H9 (cell line): Measurements from ENCODE around the gene SYNPO2. TPM values are rescaled to one million over a fixed set of nuclear protein-coding genes. Genes with fewer than 3 reads are reported as not detected.

ENCODE experiments used
- DNase-seq: peaks from one replicate; pipeline ENCODE4 v3.0.0-alpha.2; 2017
- H2AFZ ChIP-seq: one replicate; pipeline ENCODE4 v1.6.1; 2013; ENCODE audit warnings: mild to moderate bottlenecking, low read length, control low read depth, moderate library complexity
- H2AK5ac ChIP-seq: 2 replicates; pipeline ENCODE4 v1.6.1; 2013; ENCODE audit warnings: low read length, control low read depth, mixed read lengths; ENCODE audit not compliant: insufficient read length
- H2BK120ac ChIP-seq: one replicate; pipeline ENCODE4 v1.6.1; 2013; ENCODE audit warnings: low read depth, mild to moderate bottlenecking, low read length, control low read depth, inconsistent platforms; ENCODE audit not compliant: poor library complexity, severe bottlenecking
- H2BK12ac ChIP-seq: 2 replicates; pipeline ENCODE4 v1.6.1; 2013; ENCODE audit warnings: low read length, control low read depth, mixed read lengths, low read depth; ENCODE audit not compliant: insufficient read length
- H2BK15ac ChIP-seq: 2 replicates; pipeline ENCODE4 v1.6.1; 2013; ENCODE audit warnings: low read depth, low read length, control low read depth
- H2BK20ac ChIP-seq: one replicate; pipeline ENCODE4 v1.6.1; 2013; ENCODE audit warnings: low read depth, mild to moderate bottlenecking, low read length, control low read depth, inconsistent platforms; ENCODE audit not compliant: poor library complexity, severe bottlenecking
- H2BK5ac ChIP-seq: 2 replicates; pipeline ENCODE4 v1.6.1; 2013; ENCODE audit warnings: low read length, control low read depth, mixed read lengths; ENCODE audit not compliant: insufficient read length
- H3K14ac ChIP-seq: 2 replicates; pipeline ENCODE4 v1.6.1; 2013; ENCODE audit warnings: low read length, control low read depth; ENCODE audit not compliant: insufficient read depth
- H3K18ac ChIP-seq: 2 replicates; pipeline ENCODE4 v1.6.1; 2013; ENCODE audit warnings: low read depth, mild to moderate bottlenecking, mixed read lengths, low read length, control low read depth; ENCODE audit not compliant: insufficient read length
- H3K23ac ChIP-seq: 2 replicates; pipeline ENCODE4 v1.6.1; 2013; ENCODE audit warnings: low read length, control low read depth, mixed read lengths, low read depth; ENCODE audit not compliant: insufficient read length
- H3K23me2 ChIP-seq: 2 replicates; pipeline ENCODE4 v1.6.1; 2013; ENCODE audit warnings: low read depth, mild to moderate bottlenecking, mixed read lengths, low read length, control low read depth; ENCODE audit not compliant: insufficient read length, poor library complexity, severe bottlenecking
- H3K27ac ChIP-seq: 2 replicates; pipeline ENCODE4 v1.5.1; 2013; ENCODE audit warnings: low read length, control low read depth, mixed read lengths, low read depth; ENCODE audit not compliant: insufficient read length
- H3K27me3 ChIP-seq: 2 replicates; pipeline ENCODE4 v1.6.1; 2013; ENCODE audit warnings: low read length, control low read depth, inconsistent platforms; ENCODE audit not compliant: insufficient read depth
- H3K4ac ChIP-seq: 2 replicates; pipeline ENCODE4 v1.6.1; 2013; ENCODE audit warnings: low read depth, mild to moderate bottlenecking, control low read depth, inconsistent platforms, low read length, moderate library complexity
- H3K4me1 ChIP-seq: 2 replicates; pipeline ENCODE4 v1.6.1; 2013; ENCODE audit warnings: low read length, control low read depth, inconsistent platforms; ENCODE audit not compliant: insufficient read depth
- H3K4me2 ChIP-seq: 2 replicates; pipeline ENCODE4 v1.6.1; 2013; ENCODE audit warnings: low read length, control low read depth, mixed read lengths; ENCODE audit not compliant: insufficient read length, insufficient read depth
- H3K56ac ChIP-seq: 2 replicates; pipeline ENCODE4 v1.6.1; 2013; ENCODE audit warnings: low read depth, mild to moderate bottlenecking, mixed read lengths, low read length, control low read depth; ENCODE audit not compliant: insufficient read length
- H3K79me1 ChIP-seq: 2 replicates; pipeline ENCODE4 v1.6.1; 2013; ENCODE audit warnings: low read depth, mild to moderate bottlenecking, moderate library complexity, low read length, control low read depth, inconsistent platforms; ENCODE audit not compliant: insufficient read depth, poor library complexity, severe bottlenecking
- H3K79me2 ChIP-seq: 2 replicates; pipeline ENCODE4 v1.6.1; 2013; ENCODE audit warnings: low read length, control low read depth, inconsistent platforms; ENCODE audit not compliant: insufficient read depth
- H3K9ac ChIP-seq: 2 replicates; pipeline ENCODE4 v1.6.1; 2013; ENCODE audit warnings: low read length, control low read depth, mixed read lengths; ENCODE audit not compliant: insufficient read length; ENCODE audit errors: extremely low read depth
- H3K9me3 ChIP-seq: one replicate; pipeline ENCODE4 v1.6.1; 2013; ENCODE audit warnings: low read depth, low read length, inconsistent platforms; ENCODE audit not compliant: control insufficient read depth
- H3T11ph ChIP-seq: one replicate; pipeline ENCODE4 v1.6.1; 2013; ENCODE audit warnings: mild to moderate bottlenecking, low read length, control low read depth, inconsistent platforms
- H4K20me1 ChIP-seq: one replicate; pipeline ENCODE4 v1.6.1; 2013; ENCODE audit not compliant: control insufficient read depth, insufficient read length, insufficient read depth
- H4K5ac ChIP-seq: 2 replicates; pipeline ENCODE4 v1.6.1; 2013; ENCODE audit warnings: low read depth, mild to moderate bottlenecking, mixed read lengths, low read length, control low read depth; ENCODE audit not compliant: insufficient read length
- H4K8ac ChIP-seq: replicated peaks from 2 replicates; pipeline ENCODE4 v1.6.1; 2013; ENCODE audit warnings: low read length, control low read depth, mixed read lengths, low read depth; ENCODE audit not compliant: insufficient read length
- H4K91ac ChIP-seq: 2 replicates; pipeline ENCODE4 v1.6.1; 2013; ENCODE audit warnings: low read depth, mild to moderate bottlenecking, moderate library complexity, mixed read lengths, low read length, control low read depth; ENCODE audit not compliant: insufficient read length
- H3K27ac Mint-ChIP-seq, 3 experiments: 2 replicates in 2 of 3; 3 replicates in 1 of 3; pipeline ENCODE4 v1.8.0; 2020 to 2021; ENCODE audit warnings: mixed read lengths in 3 of 3, mild to moderate bottlenecking in 1 of 3, moderate library complexity in 1 of 3
- H3K27me3 Mint-ChIP-seq: 2 replicates; pipeline ENCODE4 v1.8.0; 2021; ENCODE audit warnings: low read depth, mild to moderate bottlenecking, moderate library complexity, mixed read lengths
- H3K36me3 Mint-ChIP-seq, 3 experiments: 2 replicates in 2 of 3; 3 replicates in 1 of 3; pipeline ENCODE4 v1.8.0; 2020 to 2021; ENCODE audit warnings: low read depth in 3 of 3, mixed read lengths in 3 of 3; ENCODE audit not compliant: insufficient read depth in 1 of 3
- H3K4me1 Mint-ChIP-seq, 2 experiments: 2 replicates each; pipeline ENCODE4 v1.8.0; 2020; ENCODE audit warnings: mixed read lengths in 2 of 2
- H3K4me3 Mint-ChIP-seq, 2 experiments: 2 replicates in 1 of 2; 3 replicates in 1 of 2; pipeline ENCODE4 v1.8.0; 2020 to 2021; ENCODE audit warnings: mild to moderate bottlenecking in 2 of 2, mixed read lengths in 2 of 2, moderate library complexity in 1 of 2
- H3K9me3 Mint-ChIP-seq, 2 experiments: 2 replicates in 1 of 2; 3 replicates in 1 of 2; pipeline ENCODE4 v1.8.0; 2020; ENCODE audit warnings: mild to moderate bottlenecking in 2 of 2, mixed read lengths in 2 of 2, moderate library complexity in 1 of 2
- WGBS: extraction: QIAGEN DNeasy Blood & Tissue Kit; methylation state at CpG from one replicate; pipeline ENCODE4 v1.1.7; 2013; ENCODE audit warnings: missing lambda C conversion rate, low lambda C conversion rate, mixed read lengths; ENCODE audit not compliant: insufficient read length; ENCODE audit errors: extremely low coverage; 5-methylcytosine and 5-hydroxymethylcytosine counted together
- total RNA-seq: library from RNA; stranded (reverse); gene quantifications from 2 replicates; pipeline ENCODE4 v1.2.1, GENCODE V29; 2021
- TF ChIP-seq, protein P1 (sequence below): fragments of 200-600 bp; sonication (generic); conservative IDR thresholded peaks from 3 replicates; pipeline ENCODE4 v1.8.0; 2021; ENCODE audit warnings: antibody characterized with exemption, mild to moderate bottlenecking

SYNPO2 gene
- total RNA-seq, 1 experiment from 2014 or later: 1.1 TPM

- Histone ChIP-seq H3K18ac (no peak overlapping the region), H3K27me3 (no peaks in the 10 kb centered on the region), H3K9ac (no peak overlapping the region), H3K4ac (no peak overlapping the region), H2BK15ac (no peak overlapping the region), H3T11ph (no peak overlapping the region), H3K23ac (no peak overlapping the region), H3K9me3 (no peaks in the 10 kb centered on the region), H3K56ac (no peak overlapping the region), H2BK12ac (no peak overlapping the region), H4K8ac (no peak overlapping the region), H4K91ac (no peak overlapping the region), H2BK20ac (no peak overlapping the region), H3K23me2 (no peaks in the 10 kb centered on the region), H2AK5ac (no peak overlapping the region), H3K79me1 (no peaks in the 10 kb centered on the region), H2AFZ (no peak overlapping the region), H2BK120ac (no peak overlapping the region), H3K4me1 (no peaks in the 10 kb centered on the region), H3K14ac (no peak overlapping the region), H4K5ac (no peak overlapping the region), H3K27ac (no peak overlapping the region), H3K79me2 (no peaks in the 10 kb centered on the region), H3K4me2 (no peak overlapping the region), H2BK5ac (no peak overlapping the region), H4K20me1 (no peaks in the 10 kb centered on the region)
- no CpG with 5 or more reads among the region's 3 CpGs for WGBS
- no peaks in the 10 kb centered on the region; a peak in 1 of 7 replicates for H3K36me3 Mint-ChIP-seq
- H3K27ac Mint-ChIP-seq: no peak overlapping the region
- H3K4me3 Mint-ChIP-seq: no peak overlapping the region
- DNase-seq: no peak
- H3K4me1 Mint-ChIP-seq: no peaks in the 10 kb centered on the region
- H3K27me3 Mint-ChIP-seq: no peaks in the 10 kb centered on the region
- H3K9me3 Mint-ChIP-seq: no peaks in the 10 kb centered on the region
- TF ChIP-seq, protein P1, sequence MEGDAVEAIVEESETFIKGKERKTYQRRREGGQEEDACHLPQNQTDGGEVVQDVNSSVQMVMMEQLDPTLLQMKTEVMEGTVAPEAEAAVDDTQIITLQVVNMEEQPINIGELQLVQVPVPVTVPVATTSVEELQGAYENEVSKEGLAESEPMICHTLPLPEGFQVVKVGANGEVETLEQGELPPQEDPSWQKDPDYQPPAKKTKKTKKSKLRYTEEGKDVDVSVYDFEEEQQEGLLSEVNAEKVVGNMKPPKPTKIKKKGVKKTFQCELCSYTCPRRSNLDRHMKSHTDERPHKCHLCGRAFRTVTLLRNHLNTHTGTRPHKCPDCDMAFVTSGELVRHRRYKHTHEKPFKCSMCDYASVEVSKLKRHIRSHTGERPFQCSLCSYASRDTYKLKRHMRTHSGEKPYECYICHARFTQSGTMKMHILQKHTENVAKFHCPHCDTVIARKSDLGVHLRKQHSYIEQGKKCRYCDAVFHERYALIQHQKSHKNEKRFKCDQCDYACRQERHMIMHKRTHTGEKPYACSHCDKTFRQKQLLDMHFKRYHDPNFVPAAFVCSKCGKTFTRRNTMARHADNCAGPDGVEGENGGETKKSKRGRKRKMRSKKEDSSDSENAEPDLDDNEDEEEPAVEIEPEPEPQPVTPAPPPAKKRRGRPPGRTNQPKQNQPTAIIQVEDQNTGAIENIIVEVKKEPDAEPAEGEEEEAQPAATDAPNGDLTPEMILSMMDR: no peak
Observed at GRCh38 chr4:118918388-118918787, 29.7 kb downstream of the SYNPO2 start.
